Measurements from ENCODE around the gene GINS2.

DNA sequence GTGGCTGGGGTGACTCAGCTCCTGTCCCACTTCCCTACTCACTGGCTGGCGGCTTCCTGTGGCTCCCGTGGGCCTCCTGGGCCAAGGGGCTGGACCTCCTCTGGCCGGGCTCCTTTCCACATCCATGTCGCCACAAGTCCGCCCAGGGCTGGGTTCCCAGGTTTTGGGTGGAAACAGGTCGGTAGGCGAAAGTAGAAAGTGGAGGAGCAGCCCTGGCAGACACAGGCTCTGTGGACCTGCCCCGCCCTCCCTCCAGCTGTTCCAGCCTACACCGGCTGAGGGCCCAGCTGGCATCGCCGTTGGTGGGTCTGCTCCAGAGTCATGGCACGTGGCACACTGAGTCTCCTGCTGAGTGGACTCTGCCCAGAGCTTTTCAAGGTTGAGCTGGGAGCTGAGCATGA lies 47.0 kb downstream of the GINS2 start:
- TF ChIP-seq TCF4 (CRISPR knock-in tag; IDR thresholded peaks at IDR 0.05; ENCODE audit: borderline replicate concordance) (no peak), ZNF8 (CRISPR knock-in tag; IDR thresholded peaks at IDR 0.05) (no peak), PPARA (CRISPR knock-in tag; IDR thresholded peaks at IDR 0.05; ENCODE audit: borderline replicate concordance) (no peak)
- TF ChIP-seq, protein P1, sequence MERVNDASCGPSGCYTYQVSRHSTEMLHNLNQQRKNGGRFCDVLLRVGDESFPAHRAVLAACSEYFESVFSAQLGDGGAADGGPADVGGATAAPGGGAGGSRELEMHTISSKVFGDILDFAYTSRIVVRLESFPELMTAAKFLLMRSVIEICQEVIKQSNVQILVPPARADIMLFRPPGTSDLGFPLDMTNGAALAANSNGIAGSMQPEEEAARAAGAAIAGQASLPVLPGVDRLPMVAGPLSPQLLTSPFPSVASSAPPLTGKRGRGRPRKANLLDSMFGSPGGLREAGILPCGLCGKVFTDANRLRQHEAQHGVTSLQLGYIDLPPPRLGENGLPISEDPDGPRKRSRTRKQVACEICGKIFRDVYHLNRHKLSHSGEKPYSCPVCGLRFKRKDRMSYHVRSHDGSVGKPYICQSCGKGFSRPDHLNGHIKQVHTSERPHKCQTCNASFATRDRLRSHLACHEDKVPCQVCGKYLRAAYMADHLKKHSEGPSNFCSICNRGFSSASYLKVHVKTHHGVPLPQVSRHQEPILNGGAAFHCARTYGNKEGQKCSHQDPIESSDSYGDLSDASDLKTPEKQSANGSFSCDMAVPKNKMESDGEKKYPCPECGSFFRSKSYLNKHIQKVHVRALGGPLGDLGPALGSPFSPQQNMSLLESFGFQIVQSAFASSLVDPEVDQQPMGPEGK (CRISPR knock-in tag; IDR thresholded peaks at IDR 0.05; ENCODE audit: borderline replicate concordance), result no peak
